NB4 (cell line): Measurements from ENCODE around the gene PTEN.

Experiments
- MYC ChIP-seq: IDR thresholded peaks from 2 replicates; pipeline ENCODE4 v1.6.1; 2011; ENCODE audit warnings: low read depth, low read length
- POLR2A ChIP-seq: IDR thresholded peaks from 2 replicates; pipeline ENCODE4 v1.6.1; 2011; ENCODE audit warnings: mild to moderate bottlenecking; ENCODE audit not compliant: insufficient read length; ENCODE audit errors: extremely low read depth
- TF ChIP-seq, protein P1 (sequence below): IDR thresholded peaks from one replicate; pipeline ENCODE4 v1.5.1; 2012; ENCODE audit warnings: low read depth, low read length

DNA sequence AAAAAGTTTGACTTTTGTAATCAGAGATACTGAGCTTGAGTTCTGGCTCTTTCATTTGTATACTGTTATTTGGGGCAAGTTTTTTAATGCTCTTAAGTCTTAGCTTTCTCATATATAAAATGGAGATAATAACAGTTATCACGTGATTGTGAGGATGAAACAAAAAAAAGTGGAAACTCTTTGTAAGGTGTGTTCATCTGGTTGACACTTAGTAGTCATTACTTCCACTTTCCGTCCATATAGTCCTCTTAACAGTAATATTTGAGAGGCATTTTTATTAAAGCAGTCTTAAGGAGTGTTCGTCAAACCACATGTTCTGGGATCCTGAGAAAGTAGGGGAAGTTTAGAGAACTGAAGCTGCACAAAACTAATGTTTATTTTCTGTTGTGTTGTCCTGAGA lies 65.6 kb downstream of the PTEN start:
- TF ChIP-seq, protein P1, sequence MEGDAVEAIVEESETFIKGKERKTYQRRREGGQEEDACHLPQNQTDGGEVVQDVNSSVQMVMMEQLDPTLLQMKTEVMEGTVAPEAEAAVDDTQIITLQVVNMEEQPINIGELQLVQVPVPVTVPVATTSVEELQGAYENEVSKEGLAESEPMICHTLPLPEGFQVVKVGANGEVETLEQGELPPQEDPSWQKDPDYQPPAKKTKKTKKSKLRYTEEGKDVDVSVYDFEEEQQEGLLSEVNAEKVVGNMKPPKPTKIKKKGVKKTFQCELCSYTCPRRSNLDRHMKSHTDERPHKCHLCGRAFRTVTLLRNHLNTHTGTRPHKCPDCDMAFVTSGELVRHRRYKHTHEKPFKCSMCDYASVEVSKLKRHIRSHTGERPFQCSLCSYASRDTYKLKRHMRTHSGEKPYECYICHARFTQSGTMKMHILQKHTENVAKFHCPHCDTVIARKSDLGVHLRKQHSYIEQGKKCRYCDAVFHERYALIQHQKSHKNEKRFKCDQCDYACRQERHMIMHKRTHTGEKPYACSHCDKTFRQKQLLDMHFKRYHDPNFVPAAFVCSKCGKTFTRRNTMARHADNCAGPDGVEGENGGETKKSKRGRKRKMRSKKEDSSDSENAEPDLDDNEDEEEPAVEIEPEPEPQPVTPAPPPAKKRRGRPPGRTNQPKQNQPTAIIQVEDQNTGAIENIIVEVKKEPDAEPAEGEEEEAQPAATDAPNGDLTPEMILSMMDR = no peak
- TF ChIP-seq POLR2A (no peak), MYC (no peak)
